ENCODE data around the gene FAM107B. TPM values are rescaled to one million over a fixed set of nuclear protein-coding genes. Genes with fewer than 3 reads are reported as not detected.

FAM107B gene
- total and polyA plus RNA-seq, 2 of the 8 experiments (the other 6 are each of a cell fraction or from before 2014, with no cell fraction given): 7.5 to 28.1 TPM

DNA sequence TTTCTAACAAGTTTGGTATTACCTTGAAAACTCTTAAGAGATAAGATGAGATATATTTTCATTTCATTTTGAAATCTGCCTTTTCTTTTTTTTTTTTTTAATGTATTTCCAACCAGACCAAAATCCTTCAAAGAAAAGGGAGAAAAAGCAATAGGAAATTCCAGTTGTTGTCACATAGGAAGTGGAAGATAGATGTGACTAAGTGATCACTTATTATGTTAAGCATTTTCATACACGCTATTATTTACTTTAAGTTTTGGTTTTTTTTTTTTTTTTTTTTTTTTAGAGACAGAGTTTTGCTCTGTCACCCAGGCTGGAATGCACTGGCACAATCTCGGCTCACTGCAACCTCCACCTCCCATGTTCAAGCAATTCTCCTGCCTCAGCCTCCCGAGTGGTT is 246.8 kb downstream of the FAM107B start (continued):
- TF ChIP-seq PHF8 (conservative IDR thresholded peaks at IDR 0.05; ENCODE audit: low read depth, low read length): no peak
- no peak for TF ChIP-seq KDM1A (IDR thresholded peaks at IDR 0.05; ENCODE audit: borderline replicate concordance, low read length)
- no peak for TF ChIP-seq YY1 (IDR thresholded peaks at IDR 0.05; ENCODE audit: low read depth, low read length)

All from H1 (cell line).